EH (cell line): Measurements from ENCODE around the gene SNCB.
A peak's percentile ranks its signal among the peaks of the same experiment; 100 is the strongest.

Experiments used
- DNase-seq: peaks from one replicate; pipeline ENCODE4 v3.0.0-alpha.2; 2015; ENCODE audit warnings: low read depth

Gene SNCB

GRCh38 chr5:176629853-176630680 is at the start of gene SNCB, which contains the start of gene EIF4E1B:
TSS of gene SNCB (minus strand) at chr5:176630534. CDS start at chr5:176629654, 880 bp downstream.
TSS of gene EIF4E1B (plus strand) at chr5:176630675. CDS start at chr5:176642788, 12,113 bp downstream.
- DNase-seq: peak; percentile 47

GRCh38 chr5:176679365-176680225 is 49.3 kb upstream of the SNCB start:
- no peak for DNase-seq

DNA sequence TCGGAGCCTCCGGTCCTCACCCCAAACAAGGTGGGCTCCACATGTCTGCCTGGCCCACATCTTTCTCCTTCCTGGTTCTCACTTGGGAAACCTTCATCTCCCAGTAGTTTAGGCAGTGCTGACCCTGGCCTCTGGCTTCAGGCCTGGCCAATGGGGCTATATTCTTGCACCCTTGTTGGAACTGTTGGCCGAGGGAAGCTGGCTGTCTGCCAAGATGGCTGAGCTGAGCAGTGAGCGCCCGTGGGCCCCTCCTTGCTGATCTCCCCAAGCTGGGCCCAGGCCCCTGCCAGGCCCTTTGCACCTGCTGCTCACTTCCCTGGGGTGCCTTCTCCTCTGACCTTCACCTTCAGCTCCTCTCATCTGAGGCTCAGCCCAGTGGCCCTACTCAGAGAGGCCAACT is 48.2 kb upstream of the SNCB start:
- DNase-seq: no peak

GRCh38 chr5:176677209-176677939 is 47.0 kb upstream of the SNCB start:
- no peak for DNase-seq

DNA sequence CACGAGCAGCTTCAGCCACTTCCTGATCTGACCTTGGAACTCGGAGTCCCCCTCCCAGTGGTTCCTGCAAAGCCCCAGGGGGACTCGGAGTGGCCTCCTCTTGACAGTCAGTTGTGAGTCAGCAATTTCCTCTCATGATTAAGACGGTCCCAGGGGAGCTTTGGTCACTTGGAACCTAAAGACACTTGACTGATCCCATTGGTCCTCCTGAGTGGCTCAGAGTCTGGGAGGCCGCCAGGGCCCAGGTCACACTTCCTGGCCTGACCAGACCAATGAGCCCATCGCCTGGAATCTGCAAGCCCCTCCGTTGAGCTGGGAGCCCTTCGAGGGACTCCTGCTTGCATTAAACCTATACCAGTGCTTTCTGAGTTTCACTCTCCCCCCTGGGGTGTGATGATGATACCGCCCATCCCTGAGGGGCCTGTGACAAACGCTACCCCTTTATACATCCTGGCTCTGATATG is 46.1 kb upstream of the SNCB start:
- peak; percentile 74 for DNase-seq

DNA sequence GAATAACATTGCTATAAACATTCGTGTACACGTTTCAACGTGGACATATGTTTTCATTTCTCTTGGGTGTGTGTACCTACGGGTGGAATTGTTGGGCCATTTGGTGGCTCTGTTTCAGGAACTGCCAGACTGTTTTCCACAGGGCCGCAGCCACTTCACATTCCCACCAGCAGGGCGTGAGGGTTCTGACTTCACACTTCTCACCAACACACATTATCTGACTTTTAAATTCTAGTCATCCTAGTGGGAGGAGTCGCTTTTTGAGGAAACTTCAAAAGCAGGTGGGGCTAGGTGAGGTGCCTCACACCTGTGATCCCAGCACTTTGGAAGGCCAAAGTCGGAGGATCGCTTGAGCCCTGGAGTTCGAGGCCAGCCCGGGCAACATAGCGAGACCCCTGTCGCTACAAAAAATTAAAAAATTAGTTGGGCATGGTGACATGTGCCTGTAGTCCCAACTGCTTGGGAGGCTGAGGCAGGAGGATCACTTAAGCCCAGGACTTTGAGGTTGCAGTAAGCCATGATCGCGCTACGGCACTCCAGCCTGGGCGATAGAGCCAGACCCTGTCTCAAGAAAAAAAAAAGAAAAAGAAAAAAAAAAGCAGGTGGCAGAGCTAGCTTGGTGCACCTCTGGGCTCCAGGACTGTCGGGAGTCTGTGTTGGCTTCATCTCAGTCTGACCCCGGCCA is 45.5 kb upstream of the SNCB start:
- DNase-seq: peak; percentile 43

- DNase-seq: no peak
Measured at GRCh38 chr5:176674799-176675198, 44.5 kb upstream of the SNCB start.

DNA sequence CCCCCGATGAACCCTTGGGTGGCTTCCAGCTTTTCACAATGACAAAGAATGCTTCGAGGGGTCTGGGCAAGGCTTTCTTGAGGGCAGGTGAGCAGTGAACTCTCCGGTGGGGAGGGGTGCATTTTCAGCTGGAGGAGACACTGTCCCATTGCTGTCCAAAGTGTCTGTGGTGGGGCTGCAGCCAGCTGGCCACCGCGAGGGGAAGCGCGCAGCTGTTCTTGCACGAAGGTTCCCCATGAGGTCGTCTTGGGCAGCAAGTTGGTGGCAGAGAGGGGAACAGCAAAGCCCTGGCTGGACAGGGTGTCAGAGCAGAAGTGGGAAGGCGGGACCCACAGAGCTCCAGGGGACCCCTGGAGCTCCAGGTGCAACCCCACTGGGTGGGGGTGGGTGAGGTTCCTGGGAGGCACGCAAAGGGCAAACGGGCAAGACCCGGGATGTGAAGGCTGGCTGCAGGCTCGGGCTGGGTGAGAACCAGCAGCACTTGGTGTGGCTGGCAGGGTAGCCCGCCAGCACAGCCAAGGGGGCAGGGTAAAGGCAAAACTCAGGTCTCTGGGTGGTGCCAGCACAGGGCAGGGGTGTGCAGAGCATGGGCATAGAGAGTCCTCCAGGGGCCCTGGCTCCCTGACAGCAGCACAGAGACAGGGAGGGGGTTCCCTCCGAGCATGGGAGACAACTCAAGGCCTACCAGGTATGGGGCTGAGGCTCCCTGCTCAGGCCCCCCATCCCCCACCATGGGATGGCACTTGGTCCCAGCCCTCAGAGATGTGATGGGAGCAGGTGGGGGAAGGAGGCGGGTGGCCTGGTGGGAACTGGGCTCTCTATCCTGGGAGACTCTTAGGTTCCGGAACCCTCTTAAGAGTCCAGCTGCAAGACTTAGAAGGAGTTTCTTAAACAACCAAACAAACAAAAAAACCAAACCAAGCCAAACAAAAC is 43.6 kb upstream of the SNCB start:
- no peak for DNase-seq

GRCh38 chr5:176671890-176672747 is 41.8 kb upstream of the SNCB start:
- no peak for DNase-seq

- no peak for DNase-seq
Measured at GRCh38 chr5:176671399-176671798, 41.1 kb upstream of the SNCB start.

GRCh38 chr5:176670449-176670848 is 40.1 kb upstream of the SNCB start:
- DNase-seq: no peak

DNA sequence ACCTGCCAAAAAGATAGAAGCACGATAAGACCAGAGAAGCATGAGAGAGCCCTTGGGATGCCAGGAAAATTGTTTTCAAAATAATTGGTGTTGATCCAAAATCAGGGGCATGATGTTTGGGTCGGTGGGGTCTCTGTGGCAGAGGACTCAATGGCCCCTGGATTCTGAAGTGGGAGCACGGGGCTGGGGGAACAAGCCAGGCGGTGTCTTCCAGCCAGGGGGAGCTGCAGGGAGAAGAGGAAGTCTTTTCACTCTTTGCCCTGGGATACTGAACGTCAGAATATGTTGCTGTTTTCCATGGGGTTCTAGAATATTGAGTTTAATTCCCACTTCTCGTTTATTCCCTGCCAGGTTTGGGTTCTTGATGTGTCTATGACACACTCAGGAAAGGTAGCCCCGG is 37.3 kb upstream of the SNCB start:
- DNase-seq: no peak

- DNase-seq: no peak
Measured at GRCh38 chr5:176665517-176665916, 35.2 kb upstream of the SNCB start.

GRCh38 chr5:176664886-176665285 is 34.6 kb upstream of the SNCB start:
- no peak for DNase-seq

- no peak for DNase-seq
Measured at GRCh38 chr5:176664479-176664878, 34.1 kb upstream of the SNCB start.

GRCh38 chr5:176663566-176663965 is 33.2 kb upstream of the SNCB start:
- no peak for DNase-seq

GRCh38 chr5:176662371-176663333 is 32.3 kb upstream of the SNCB start:
- no peak for DNase-seq

DNA sequence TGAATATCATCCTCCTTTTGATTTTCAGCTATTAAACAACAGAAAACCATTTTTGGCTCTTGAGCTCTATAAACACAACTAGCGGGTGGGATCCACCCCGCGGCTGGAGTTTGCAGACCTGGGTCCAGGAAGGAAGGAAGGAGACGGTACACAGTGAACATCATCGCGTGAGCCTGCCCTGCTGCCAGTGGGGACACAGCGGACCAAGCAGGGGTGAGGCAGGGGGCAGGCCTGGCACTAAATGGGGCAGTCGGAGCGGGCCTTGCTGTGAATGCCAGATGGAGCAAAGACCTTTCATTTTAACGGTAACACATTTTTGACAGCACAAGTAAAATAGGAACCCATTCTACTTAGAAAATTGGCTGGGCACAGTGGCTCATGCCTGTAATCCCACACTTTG is 31.3 kb upstream of the SNCB start:
- DNase-seq: no peak
